OCI-LY3 (cell line): Measurements from ENCODE around the gene SLC12A6.
A peak's percentile ranks its signal among the peaks of the same experiment; 100 is the strongest.

Source experiments
- EZH2phosphoT487 ChIP-seq: fragments of 200-600 bp; shearing (Covaris generic); IDR thresholded peaks from 2 replicates; pipeline ENCODE4 v1.6.1; 2018; ENCODE audit warnings: antibody characterized with exemption, mixed run types, low read depth
- TF ChIP-seq, protein P1 (sequence below): fragments of 200-600, 300-600 bp; sonication (generic); IDR thresholded peaks from 2 replicates; pipeline ENCODE4 v1.5.1; 2014; ENCODE audit warnings: antibody characterized with exemption, low read length, low read depth

DNA sequence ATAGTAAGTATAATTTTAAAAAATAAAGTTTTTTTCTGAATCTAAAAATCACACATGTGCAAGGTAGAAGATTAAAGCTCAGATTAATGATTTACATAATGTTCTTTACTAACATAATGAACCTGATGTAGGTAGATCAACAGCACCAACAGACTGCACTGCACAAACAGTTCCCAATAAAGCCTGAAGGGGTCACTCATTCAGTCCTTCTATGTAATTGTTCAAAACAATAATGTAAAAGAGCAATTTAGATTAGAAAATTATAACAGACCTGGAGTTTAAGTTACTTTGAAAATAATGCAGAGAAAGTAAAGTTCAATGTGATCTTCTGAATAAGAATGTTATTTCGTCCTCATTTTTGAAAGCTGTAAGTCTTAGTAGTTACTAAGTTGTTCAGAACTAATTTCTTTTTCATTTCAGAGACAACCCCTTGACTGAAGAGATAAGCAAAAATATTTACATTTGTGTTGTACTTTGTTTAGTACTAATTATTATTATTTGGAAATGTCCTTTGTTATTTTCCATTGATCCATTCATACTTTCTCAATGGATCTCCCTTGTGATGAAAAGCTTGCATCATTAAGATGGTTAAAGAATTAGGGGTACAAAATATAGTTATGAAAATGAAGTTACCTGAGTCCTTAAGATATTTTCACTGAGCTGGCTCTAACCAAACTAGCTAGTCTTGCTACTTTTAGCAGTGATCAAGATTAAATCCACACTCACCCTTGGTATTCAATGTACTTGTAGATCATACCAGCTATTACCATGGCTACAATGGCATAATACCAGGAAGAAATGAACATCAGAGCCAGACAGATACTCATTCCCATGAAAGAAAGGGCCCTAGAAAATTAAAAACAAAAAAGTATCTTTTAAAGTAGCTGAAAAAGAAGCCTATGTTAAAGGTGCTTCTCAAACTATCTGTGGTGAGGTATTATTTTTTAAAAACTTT is 95.9 kb downstream of the SLC12A6 start:
- TF ChIP-seq, protein P1, sequence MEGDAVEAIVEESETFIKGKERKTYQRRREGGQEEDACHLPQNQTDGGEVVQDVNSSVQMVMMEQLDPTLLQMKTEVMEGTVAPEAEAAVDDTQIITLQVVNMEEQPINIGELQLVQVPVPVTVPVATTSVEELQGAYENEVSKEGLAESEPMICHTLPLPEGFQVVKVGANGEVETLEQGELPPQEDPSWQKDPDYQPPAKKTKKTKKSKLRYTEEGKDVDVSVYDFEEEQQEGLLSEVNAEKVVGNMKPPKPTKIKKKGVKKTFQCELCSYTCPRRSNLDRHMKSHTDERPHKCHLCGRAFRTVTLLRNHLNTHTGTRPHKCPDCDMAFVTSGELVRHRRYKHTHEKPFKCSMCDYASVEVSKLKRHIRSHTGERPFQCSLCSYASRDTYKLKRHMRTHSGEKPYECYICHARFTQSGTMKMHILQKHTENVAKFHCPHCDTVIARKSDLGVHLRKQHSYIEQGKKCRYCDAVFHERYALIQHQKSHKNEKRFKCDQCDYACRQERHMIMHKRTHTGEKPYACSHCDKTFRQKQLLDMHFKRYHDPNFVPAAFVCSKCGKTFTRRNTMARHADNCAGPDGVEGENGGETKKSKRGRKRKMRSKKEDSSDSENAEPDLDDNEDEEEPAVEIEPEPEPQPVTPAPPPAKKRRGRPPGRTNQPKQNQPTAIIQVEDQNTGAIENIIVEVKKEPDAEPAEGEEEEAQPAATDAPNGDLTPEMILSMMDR = peak; percentile 70
- no peak for TF ChIP-seq EZH2phosphoT487
